ENCODE results near the gene CXADR. TPM values are rescaled to one million over a fixed set of nuclear protein-coding genes. Genes with fewer than 3 reads are reported as not detected.

Gene CXADR
- total RNA-seq, 1 experiment from 2014 or later: 119 TPM

GRCh38 chr21:17570786-17571185 lies 57.9 kb downstream of the CXADR start:
- Mint-ChIP-seq H3K4me1 (peaks cover 4% of the 10 kb centered on the region; the same call in 1 of the 2 replicates), H3K4me3 (no peak overlapping the region), H3K9me3 (no peaks in the 10 kb centered on the region), H3K27ac (no peak overlapping the region), H3K36me3 (peaks cover 7% of the 10 kb centered on the region), H3K27me3 (ENCODE audit: low read depth) (no peaks in the 10 kb centered on the region)
- POLR2A ChIA-PET: no interaction called here
- ATAC-seq (no peak), DNase-seq (ENCODE audit: low spot score) (no peak)
- no peak for TF ChIP-seq ZNF396 (CRISPR knock-in tag; IDR thresholded peaks at IDR 0.05; ENCODE audit: borderline replicate concordance)
- no peak for TF ChIP-seq ZNF219 (CRISPR knock-in tag; IDR thresholded peaks at IDR 0.05; ENCODE audit: borderline replicate concordance)
- TF ChIP-seq ZNF532 (CRISPR knock-in tag; IDR thresholded peaks at IDR 0.05; ENCODE audit: borderline replicate concordance): no peak
- TF ChIP-seq E2F4 (CRISPR knock-in tag; IDR thresholded peaks at IDR 0.05; ENCODE audit: borderline replicate concordance, low read depth): no peak
- no peak for TF ChIP-seq RELA (CRISPR knock-in tag; IDR thresholded peaks at IDR 0.05; ENCODE audit: borderline replicate concordance)
- TF ChIP-seq, protein P1, sequence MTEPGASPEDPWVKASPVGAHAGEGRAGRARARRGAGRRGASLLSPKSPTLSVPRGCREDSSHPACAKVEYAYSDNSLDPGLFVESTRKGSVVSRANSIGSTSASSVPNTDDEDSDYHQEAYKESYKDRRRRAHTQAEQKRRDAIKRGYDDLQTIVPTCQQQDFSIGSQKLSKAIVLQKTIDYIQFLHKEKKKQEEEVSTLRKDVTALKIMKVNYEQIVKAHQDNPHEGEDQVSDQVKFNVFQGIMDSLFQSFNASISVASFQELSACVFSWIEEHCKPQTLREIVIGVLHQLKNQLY (CRISPR knock-in tag; IDR thresholded peaks at IDR 0.05): no peak
- no peak for TF ChIP-seq CBFB (CRISPR knock-in tag; IDR thresholded peaks at IDR 0.05; ENCODE audit: low read depth)
- no peak for TF ChIP-seq NFATC4 (CRISPR knock-in tag; IDR thresholded peaks at IDR 0.05)
- no peak for TF ChIP-seq TEAD4 (CRISPR knock-in tag; IDR thresholded peaks at IDR 0.05)
- TF ChIP-seq CDX4 (CRISPR knock-in tag; IDR thresholded peaks at IDR 0.05; ENCODE audit: borderline replicate concordance): no peak
- TF ChIP-seq ZNF317 (CRISPR knock-in tag; IDR thresholded peaks at IDR 0.05; ENCODE audit: borderline replicate concordance, low read depth): no peak
- TF ChIP-seq TCF7 (CRISPR knock-in tag; IDR thresholded peaks at IDR 0.05; ENCODE audit: low read depth): no peak
- TF ChIP-seq ELF4 (CRISPR knock-in tag; IDR thresholded peaks at IDR 0.05; ENCODE audit: low read depth): no peak
- TF ChIP-seq MYBL2 (CRISPR knock-in tag; IDR thresholded peaks at IDR 0.05): no peak
- no peak for TF ChIP-seq SMAD4 (CRISPR knock-in tag; IDR thresholded peaks at IDR 0.05)
- TF ChIP-seq, protein P2, sequence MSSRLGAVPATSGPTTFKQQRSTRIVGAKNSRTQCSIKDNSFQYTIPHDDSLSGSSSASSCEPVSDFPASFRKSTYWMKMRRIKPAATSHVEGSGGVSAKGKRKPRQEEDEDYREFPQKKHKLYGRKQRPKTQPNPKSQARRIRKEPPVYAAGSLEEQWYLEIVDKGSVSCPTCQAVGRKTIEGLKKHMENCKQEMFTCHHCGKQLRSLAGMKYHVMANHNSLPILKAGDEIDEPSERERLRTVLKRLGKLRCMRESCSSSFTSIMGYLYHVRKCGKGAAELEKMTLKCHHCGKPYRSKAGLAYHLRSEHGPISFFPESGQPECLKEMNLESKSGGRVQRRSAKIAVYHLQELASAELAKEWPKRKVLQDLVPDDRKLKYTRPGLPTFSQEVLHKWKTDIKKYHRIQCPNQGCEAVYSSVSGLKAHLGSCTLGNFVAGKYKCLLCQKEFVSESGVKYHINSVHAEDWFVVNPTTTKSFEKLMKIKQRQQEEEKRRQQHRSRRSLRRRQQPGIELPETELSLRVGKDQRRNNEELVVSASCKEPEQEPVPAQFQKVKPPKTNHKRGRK (CRISPR knock-in tag; IDR thresholded peaks at IDR 0.05; ENCODE audit: borderline replicate concordance): no peak
- CTCF ChIA-PET: interaction anchor here (1.3 kb wide), 1 partner anchor 184 kb away, joined by 3 read pairs; no protein-coding TSS in a partner anchor

DNA sequence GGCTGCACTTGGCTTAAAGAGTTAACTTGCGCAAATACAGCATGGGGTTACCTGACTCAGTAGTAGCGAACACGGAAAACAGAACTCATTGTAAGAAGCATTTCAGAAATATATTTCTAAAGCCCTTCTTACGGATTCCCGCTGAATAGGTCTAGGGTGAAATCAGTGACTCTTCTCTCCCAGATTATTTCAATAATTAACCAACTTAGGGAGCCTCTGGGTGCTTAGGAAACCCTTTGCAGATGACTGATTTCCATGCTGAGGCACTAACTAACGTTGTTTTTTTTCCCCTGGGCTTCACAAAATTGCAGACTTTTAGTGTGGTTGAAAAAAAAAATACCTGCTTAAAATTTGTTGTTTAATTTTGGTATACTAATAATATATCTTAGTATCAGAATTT lies 59.6 kb downstream of the CXADR start:
- H3K27ac Mint-ChIP-seq: no peak overlapping the region
- no peaks in the 10 kb centered on the region for H3K9me3 Mint-ChIP-seq
- DNase-seq (ENCODE audit: low spot score) (no peak), ATAC-seq (no peak)
- H3K36me3 Mint-ChIP-seq: peaks cover 3% of the 10 kb centered on the region; the same call in 1 of the 2 replicates
- no peaks in the 10 kb centered on the region for H3K27me3 Mint-ChIP-seq (ENCODE audit: low read depth)
- ChIA-PET POLR2A (no interaction called here), CTCF (no interaction called here)
- no peak overlapping the region for H3K4me3 Mint-ChIP-seq
- peaks cover 4% of the 10 kb centered on the region; the same call in 1 of the 2 replicates for H3K4me1 Mint-ChIP-seq
- TF ChIP-seq NFE2L1 (CRISPR knock-in tag; IDR thresholded peaks at IDR 0.05) (no peak), NR3C1 (CRISPR knock-in tag; conservative IDR thresholded peaks at IDR 0.05; ENCODE audit: low read depth) (no peak), ETV6 (CRISPR knock-in tag; IDR thresholded peaks at IDR 0.05) (no peak), ATF1 (CRISPR knock-in tag; IDR thresholded peaks at IDR 0.05) (no peak)
- TF ChIP-seq, protein P3, sequence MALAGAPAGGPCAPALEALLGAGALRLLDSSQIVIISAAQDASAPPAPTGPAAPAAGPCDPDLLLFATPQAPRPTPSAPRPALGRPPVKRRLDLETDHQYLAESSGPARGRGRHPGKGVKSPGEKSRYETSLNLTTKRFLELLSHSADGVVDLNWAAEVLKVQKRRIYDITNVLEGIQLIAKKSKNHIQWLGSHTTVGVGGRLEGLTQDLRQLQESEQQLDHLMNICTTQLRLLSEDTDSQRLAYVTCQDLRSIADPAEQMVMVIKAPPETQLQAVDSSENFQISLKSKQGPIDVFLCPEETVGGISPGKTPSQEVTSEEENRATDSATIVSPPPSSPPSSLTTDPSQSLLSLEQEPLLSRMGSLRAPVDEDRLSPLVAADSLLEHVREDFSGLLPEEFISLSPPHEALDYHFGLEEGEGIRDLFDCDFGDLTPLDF (CRISPR knock-in tag; IDR thresholded peaks at IDR 0.05): no peak
- TF ChIP-seq, protein P4, sequence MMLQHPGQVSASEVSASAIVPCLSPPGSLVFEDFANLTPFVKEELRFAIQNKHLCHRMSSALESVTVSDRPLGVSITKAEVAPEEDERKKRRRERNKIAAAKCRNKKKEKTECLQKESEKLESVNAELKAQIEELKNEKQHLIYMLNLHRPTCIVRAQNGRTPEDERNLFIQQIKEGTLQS (CRISPR knock-in tag; conservative IDR thresholded peaks at IDR 0.05): no peak
- TF ChIP-seq, protein P5, sequence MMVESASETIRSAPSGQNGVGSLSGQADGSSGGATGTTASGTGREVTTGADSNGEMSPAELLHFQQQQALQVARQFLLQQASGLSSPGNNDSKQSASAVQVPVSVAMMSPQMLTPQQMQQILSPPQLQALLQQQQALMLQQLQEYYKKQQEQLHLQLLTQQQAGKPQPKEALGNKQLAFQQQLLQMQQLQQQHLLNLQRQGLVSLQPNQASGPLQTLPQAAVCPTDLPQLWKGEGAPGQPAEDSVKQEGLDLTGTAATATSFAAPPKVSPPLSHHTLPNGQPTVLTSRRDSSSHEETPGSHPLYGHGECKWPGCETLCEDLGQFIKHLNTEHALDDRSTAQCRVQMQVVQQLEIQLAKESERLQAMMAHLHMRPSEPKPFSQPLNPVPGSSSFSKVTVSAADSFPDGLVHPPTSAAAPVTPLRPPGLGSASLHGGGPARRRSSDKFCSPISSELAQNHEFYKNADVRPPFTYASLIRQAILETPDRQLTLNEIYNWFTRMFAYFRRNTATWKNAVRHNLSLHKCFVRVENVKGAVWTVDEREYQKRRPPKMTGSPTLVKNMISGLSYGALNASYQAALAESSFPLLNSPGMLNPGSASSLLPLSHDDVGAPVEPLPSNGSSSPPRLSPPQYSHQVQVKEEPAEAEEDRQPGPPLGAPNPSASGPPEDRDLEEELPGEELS (CRISPR knock-in tag; IDR thresholded peaks at IDR 0.05): no peak

Measured in WTC11 (cell line).